DND-41 (cell line): ENCODE results near the gene LRP6.

ENCODE experiments used
- EZH2 ChIP-seq: IDR thresholded peaks from 3 replicates; pipeline ENCODE4 v1.6.1; 2012; ENCODE audit warnings: borderline replicate concordance, low read depth, mild to moderate bottlenecking, moderate library complexity, low read length, inconsistent platforms; ENCODE audit not compliant: severe bottlenecking
- TF ChIP-seq, protein P1 (sequence below): IDR thresholded peaks from 2 replicates; pipeline ENCODE4 v1.5.1; 2012; ENCODE audit warnings: borderline replicate concordance, low read length, moderate library complexity, mild to moderate bottlenecking; ENCODE audit not compliant: poor library complexity, severe bottlenecking; ENCODE audit errors: extremely low read depth

DNA sequence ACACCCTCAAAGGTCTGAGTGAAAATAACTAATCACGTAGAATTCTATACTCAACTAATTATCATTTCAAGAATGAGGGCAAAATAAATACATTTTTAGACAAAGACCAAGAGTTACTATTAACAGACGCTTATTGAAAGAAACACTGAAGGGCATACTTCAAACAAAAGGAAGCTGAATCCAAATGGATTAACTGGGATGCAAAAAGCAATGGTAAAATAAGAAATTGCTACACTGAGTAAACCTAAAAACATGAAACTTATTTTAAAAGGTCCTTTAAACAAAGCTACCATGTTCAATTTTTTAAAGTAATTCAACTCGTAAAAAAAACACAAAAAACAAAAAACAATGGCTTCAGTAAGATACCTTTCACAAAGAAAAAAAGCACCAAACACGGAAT, 28.2 kb downstream of the LRP6 start:
- TF ChIP-seq, protein P1, sequence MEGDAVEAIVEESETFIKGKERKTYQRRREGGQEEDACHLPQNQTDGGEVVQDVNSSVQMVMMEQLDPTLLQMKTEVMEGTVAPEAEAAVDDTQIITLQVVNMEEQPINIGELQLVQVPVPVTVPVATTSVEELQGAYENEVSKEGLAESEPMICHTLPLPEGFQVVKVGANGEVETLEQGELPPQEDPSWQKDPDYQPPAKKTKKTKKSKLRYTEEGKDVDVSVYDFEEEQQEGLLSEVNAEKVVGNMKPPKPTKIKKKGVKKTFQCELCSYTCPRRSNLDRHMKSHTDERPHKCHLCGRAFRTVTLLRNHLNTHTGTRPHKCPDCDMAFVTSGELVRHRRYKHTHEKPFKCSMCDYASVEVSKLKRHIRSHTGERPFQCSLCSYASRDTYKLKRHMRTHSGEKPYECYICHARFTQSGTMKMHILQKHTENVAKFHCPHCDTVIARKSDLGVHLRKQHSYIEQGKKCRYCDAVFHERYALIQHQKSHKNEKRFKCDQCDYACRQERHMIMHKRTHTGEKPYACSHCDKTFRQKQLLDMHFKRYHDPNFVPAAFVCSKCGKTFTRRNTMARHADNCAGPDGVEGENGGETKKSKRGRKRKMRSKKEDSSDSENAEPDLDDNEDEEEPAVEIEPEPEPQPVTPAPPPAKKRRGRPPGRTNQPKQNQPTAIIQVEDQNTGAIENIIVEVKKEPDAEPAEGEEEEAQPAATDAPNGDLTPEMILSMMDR = no peak
- TF ChIP-seq EZH2 = no peak
